Measurements from ENCODE around the gene RNF19B. TPM values are rescaled to one million over a fixed set of nuclear protein-coding genes. Genes with fewer than 3 reads are reported as not detected.
A peak's percentile ranks its signal among the peaks of the same experiment; 100 is the strongest.

Gene RNF19B
- total and polyA plus RNA-seq, 2 of the 13 experiments (the other 11 are each of a cell fraction or from before 2014, with no cell fraction given) = 15.3 to 22.5 TPM

- TF ChIP-seq ZBTB40 (IDR thresholded peaks at IDR 0.05) = no peak
- TF ChIP-seq ZBTB40 (CRISPR knock-in tag; IDR thresholded peaks at IDR 0.05) = no peak
- TF ChIP-seq FIP1L1 (IDR thresholded peaks at IDR 0.05; ENCODE audit: borderline replicate concordance, insufficient read depth, low read depth, low read length) = no peak
- no peak for TF ChIP-seq TEAD2 (CRISPR knock-in tag; IDR thresholded peaks at IDR 0.05)
- TF ChIP-seq RXRA (CRISPR knock-in tag; IDR thresholded peaks at IDR 0.05) = no peak
- TF ChIP-seq GMEB1 (CRISPR knock-in tag; IDR thresholded peaks at IDR 0.05; ENCODE audit: borderline replicate concordance) = no peak
- 0 out of 2 replicates have a peak, but pooled peaks have one; percentile 19 for TF ChIP-seq ERF (CRISPR knock-in tag; IDR thresholded peaks at IDR 0.05)
- 0 out of 4 replicates have a peak, but pooled peaks of 1 of the 2 experiments have one; percentile 51 for TF ChIP-seq KLF16 (CRISPR knock-in tag; IDR thresholded peaks at IDR 0.05)
- no peak for TF ChIP-seq NONO (IDR thresholded peaks at IDR 0.05)
- no peak for TF ChIP-seq NONO (CRISPR knock-in tag; conservative IDR thresholded peaks at IDR 0.05)
- peak; percentile 91 for TF ChIP-seq UBTF (CRISPR knock-in tag; IDR thresholded peaks at IDR 0.05)
- TF ChIP-seq PHF8 (CRISPR knock-in tag; IDR thresholded peaks at IDR 0.05) = peak; percentile 51; the same call in 1 of the 2 replicates
- peak; percentile 23 for TF ChIP-seq XRCC5 (optimal IDR thresholded peaks at IDR 0.05; ENCODE audit: low read length)
- no peak for TF ChIP-seq IKZF4 (CRISPR knock-in tag; IDR thresholded peaks at IDR 0.05; ENCODE audit: borderline replicate concordance, low read depth, not compliant biosample characterization)
- TF ChIP-seq MIER3 (CRISPR knock-in tag; IDR thresholded peaks at IDR 0.05; ENCODE audit: borderline replicate concordance) = no peak
- TF ChIP-seq ZNF264 (CRISPR knock-in tag; IDR thresholded peaks at IDR 0.05) = no peak
- TF ChIP-seq ZNF768 (CRISPR knock-in tag; IDR thresholded peaks at IDR 0.05) = peak; percentile 12; the same call in 1 of the 2 replicates
These were observed 39.7 kb downstream of the RNF19B start (continued) for GRCh38 chr1:32924881-32925344.
